Measurements from ENCODE around the gene CCDC57.
A peak's percentile ranks its signal among the peaks of the same experiment; 100 is the strongest.

The CCDC57 gene

GRCh38 chr17:82229698-82230608 is 17.3 kb upstream of the CCDC57 start:
- peak overlapping the region; percentile 79; the same call in 1 of the 2 replicates for H3K4me3 ChIP-seq (ENCODE audit: low read length)
- no peaks in the 10 kb centered on the region for H3K79me2 ChIP-seq (ENCODE audit: low read length)
- peaks cover 13% of the 10 kb centered on the region for H3K27me3 ChIP-seq (ENCODE audit: low read depth, low read length)
- no peaks in the 10 kb centered on the region for H3K4me1 ChIP-seq (ENCODE audit: low read length)
- TF ChIP-seq CTCF (IDR thresholded peaks at IDR 0.05; ENCODE audit: low read depth, low read length) (no peak), EZH2phosphoT487 (IDR thresholded peaks at IDR 0.05; ENCODE audit: low read depth) (no peak)
- 0 out of 2 replicates have a peak overlapping the region, but pooled peaks have one; percentile 60 for H3K4me2 ChIP-seq (ENCODE audit: low read length)
- no peaks in the 10 kb centered on the region for H3K9me3 ChIP-seq (ENCODE audit: insufficient read depth, low read length)
- H3K27ac ChIP-seq (ENCODE audit: low read length), result no peak overlapping the region
- H3K36me3 ChIP-seq (replicated peaks; ENCODE audit: low read depth, low read length), result no peaks in the 10 kb centered on the region
- H3K9ac ChIP-seq (ENCODE audit: low read length), result no peak overlapping the region
- no peak overlapping the region for H2AFZ ChIP-seq (ENCODE audit: low read depth, low read length)
- H4K20me1 ChIP-seq (ENCODE audit: insufficient read depth, low read length), result no peaks in the 10 kb centered on the region

- Histone ChIP-seq H3K4me2 (ENCODE audit: low read length) (peak within 1 kb of the TSS; percentile 65), H3K4me1 (ENCODE audit: low read length) (no peaks in the 10 kb centered on the region), H3K9ac (ENCODE audit: low read length) (peak within 1 kb of the TSS; percentile 69), H3K27ac (ENCODE audit: low read length) (no peak within 1 kb of the TSS), H4K20me1 (ENCODE audit: insufficient read depth, low read length) (no peaks in the 10 kb centered on the region), H3K27me3 (ENCODE audit: low read depth, low read length) (peaks cover 4% of the 10 kb centered on the region), H3K4me3 (ENCODE audit: low read length) (peak within 1 kb of the TSS; percentile 79), H3K79me2 (ENCODE audit: low read length) (no peaks in the 10 kb centered on the region), H3K9me3 (ENCODE audit: insufficient read depth, low read length) (no peaks in the 10 kb centered on the region), H3K36me3 (replicated peaks; ENCODE audit: low read depth, low read length) (no peaks in the 10 kb centered on the region), H2AFZ (ENCODE audit: low read depth, low read length) (no peak within 1 kb of the TSS; the same call in 1 of the 2 replicates)
- TF ChIP-seq CTCF (IDR thresholded peaks at IDR 0.05; ENCODE audit: low read depth, low read length) (no peak), EZH2phosphoT487 (IDR thresholded peaks at IDR 0.05; ENCODE audit: low read depth) (no peak)
These were observed 16.4 kb upstream of the CCDC57 start, which contains the start of gene SLC16A3 for GRCh38 chr17:82228842-82229697. Gene SLC16A3, plus strand, starts transcription at chr17:82229042. Its CDS starts 6,967 bp downstream, at chr17:82236009.

GRCh38 chr17:82228278-82228841 is 15.7 kb upstream of the CCDC57 start:
- peak overlapping the region; percentile 79 for H3K4me3 ChIP-seq (ENCODE audit: low read length)
- no peaks in the 10 kb centered on the region for H4K20me1 ChIP-seq (ENCODE audit: insufficient read depth, low read length)
- no peak overlapping the region for H3K27ac ChIP-seq (ENCODE audit: low read length)
- no peak overlapping the region; the same call in 1 of the 2 replicates for H2AFZ ChIP-seq (ENCODE audit: low read depth, low read length)
- no peaks in the 10 kb centered on the region for H3K36me3 ChIP-seq (replicated peaks; ENCODE audit: low read depth, low read length)
- H3K4me1 ChIP-seq (ENCODE audit: low read length), result no peaks in the 10 kb centered on the region
- H3K4me2 ChIP-seq (ENCODE audit: low read length), result peak overlapping the region; percentile 65
- H3K9me3 ChIP-seq (ENCODE audit: insufficient read depth, low read length), result no peaks in the 10 kb centered on the region
- TF ChIP-seq CTCF (IDR thresholded peaks at IDR 0.05; ENCODE audit: low read depth, low read length), result no peak
- TF ChIP-seq EZH2phosphoT487 (IDR thresholded peaks at IDR 0.05; ENCODE audit: low read depth), result no peak
- H3K27me3 ChIP-seq (ENCODE audit: low read depth, low read length), result 0 out of 2 replicates have a peak, but pooled peaks cover under 1% of the 10 kb centered on the region
- no peaks in the 10 kb centered on the region for H3K79me2 ChIP-seq (ENCODE audit: low read length)
- peak overlapping the region; percentile 69 for H3K9ac ChIP-seq (ENCODE audit: low read length)

Data from OCI-LY3 (cell line).